NB4 (cell line): ENCODE measurements around the gene CFLAR.
A peak's percentile ranks its signal among the peaks of the same experiment; 100 is the strongest.
"Not testable (repeated sequence)": the region's sequence is repeated elsewhere in the genome, so short reads cannot be mapped to it uniquely, and the experiment has no call there.

Source experiments
- DNase-seq: peaks from one replicate; pipeline ENCODE4 v3.0.0; 2010; ENCODE audit warnings: low read depth
- H3K4me3 ChIP-seq: one replicate; pipeline ENCODE4 v1.5.1; 2011; ENCODE audit warnings: mild to moderate bottlenecking, low read depth, low read length, moderate library complexity
- CTCF ChIP-seq: IDR thresholded peaks from one replicate; pipeline ENCODE4 v1.5.1; 2012; ENCODE audit warnings: low read depth, low read length
- MYC ChIP-seq: IDR thresholded peaks from 2 replicates; pipeline ENCODE4 v1.6.1; 2011; ENCODE audit warnings: low read depth, low read length
- POLR2A ChIP-seq: IDR thresholded peaks from 2 replicates; pipeline ENCODE4 v1.6.1; 2011; ENCODE audit warnings: mild to moderate bottlenecking; ENCODE audit not compliant: insufficient read length; ENCODE audit errors: extremely low read depth
- TF ChIP-seq, protein P1 (sequence below): IDR thresholded peaks from 2 replicates; pipeline ENCODE4 v1.6.1; 2011; ENCODE audit warnings: low read depth, low read length

Gene CFLAR

DNA sequence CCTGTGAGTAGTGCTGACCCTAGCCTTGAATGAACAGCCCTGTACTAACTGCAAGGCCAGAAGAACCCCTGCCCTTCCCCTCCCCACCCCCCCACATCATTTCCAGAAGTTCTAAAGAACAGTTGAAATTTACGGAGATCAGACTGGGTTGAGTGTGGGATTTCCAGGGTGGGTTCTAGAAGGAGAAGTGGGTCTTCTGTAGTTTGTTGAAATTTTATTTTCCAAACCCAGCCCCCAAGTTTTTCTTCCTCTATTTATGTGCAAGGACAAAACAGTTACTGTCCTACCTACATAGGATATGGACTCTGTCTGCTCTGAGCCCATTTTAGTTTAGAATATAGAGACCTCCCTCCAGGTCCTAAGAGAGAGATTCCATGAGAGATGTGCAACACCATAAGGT is 40.7 kb downstream of the CFLAR start:
- H3K4me3 ChIP-seq, result no peak overlapping the region
- TF ChIP-seq POLR2A, result no peak
- TF ChIP-seq, protein P1, sequence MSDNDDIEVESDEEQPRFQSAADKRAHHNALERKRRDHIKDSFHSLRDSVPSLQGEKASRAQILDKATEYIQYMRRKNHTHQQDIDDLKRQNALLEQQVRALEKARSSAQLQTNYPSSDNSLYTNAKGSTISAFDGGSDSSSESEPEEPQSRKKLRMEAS, result no peak
- no peak for TF ChIP-seq CTCF
- no peak for TF ChIP-seq MYC
- DNase-seq, result no peak

DNA sequence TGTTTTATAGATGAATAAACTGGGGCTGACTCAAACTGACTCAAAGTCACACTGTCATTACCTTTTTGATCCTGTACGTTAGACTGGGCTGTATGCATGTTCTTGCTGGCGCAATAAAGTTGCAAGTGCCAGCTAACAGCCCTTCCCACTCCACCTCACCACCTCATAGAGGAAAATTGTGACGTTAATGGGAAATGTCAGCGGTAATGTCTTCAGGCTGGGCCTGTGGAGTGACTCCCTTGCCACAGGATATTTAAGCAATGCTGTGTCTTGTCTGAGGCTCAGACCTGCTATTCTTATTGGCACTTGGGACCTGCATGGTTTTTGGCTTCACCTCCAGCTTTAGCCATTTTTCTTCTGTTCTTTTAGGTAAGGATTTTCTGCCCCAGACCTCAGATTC is 41.7 kb downstream of the CFLAR start:
- DNase-seq, result peak; percentile 84
- TF ChIP-seq MYC (no peak), CTCF (no peak), POLR2A (no peak)
- TF ChIP-seq, protein P1, result no peak
- H3K4me3 ChIP-seq, result no peak overlapping the region

DNA sequence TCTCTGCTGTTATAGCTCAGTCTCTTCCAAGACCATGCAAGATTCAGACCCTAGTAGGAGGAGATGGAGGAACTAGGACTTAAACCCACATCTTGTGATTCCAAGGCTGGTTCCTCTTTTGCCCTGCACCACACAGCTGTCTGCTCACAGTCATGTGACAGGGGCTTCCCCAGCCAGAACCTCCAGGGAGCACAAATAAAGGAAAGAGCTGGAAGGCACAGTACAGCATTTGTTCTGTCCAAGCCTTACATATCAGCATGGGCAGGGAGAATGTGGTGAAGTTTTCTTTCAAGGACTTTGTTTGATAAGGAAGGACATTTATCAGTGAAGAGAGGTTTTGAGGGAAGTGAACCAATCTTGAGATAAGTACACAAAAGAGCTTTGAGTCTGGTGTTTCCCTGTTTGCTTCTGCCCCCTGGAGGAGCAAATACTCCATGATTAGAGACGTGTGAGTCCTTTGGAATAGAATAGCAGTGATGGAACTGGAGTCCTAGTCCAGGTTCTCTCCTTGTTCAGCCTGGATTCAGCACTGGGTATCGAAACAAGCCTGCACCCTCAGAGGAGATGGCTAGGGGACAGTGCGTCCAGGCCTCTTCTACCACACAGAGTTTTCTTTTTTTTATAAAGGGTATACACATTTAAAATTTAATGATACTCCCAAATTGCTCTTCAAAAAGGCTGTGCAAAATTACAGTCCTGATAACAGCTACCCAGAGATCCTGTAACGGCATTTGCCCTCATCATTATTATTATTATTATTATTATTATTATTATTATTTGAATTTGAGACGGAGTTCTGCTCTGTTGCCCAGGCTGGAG is 42.4 kb downstream of the CFLAR start:
- no peak overlapping the region for H3K4me3 ChIP-seq
- peak; percentile 95 for DNase-seq
- TF ChIP-seq, protein P1, result peak; percentile 77
- TF ChIP-seq MYC (peak; percentile 30; the same call in 1 of the 2 replicates), POLR2A (no peak), CTCF (peak; percentile 75)

DNA sequence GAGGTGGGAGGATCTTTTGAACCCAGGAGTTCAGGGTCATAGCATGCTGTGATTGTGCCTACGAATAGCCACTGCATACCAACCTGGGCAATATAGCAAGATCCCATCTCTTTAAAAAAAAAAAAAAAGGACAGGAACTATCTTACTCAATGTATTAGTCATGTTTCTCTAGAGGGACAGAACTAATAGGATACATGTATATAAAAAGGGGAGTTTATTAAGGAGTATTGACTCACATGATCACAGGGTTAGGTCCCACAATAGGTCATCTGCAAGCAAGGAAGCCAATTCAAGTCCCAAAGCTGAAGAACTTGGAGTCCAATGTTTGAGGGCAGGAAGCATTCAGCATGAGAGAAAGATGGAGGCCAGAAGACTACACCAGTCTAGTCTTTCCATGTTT is 48.2 kb downstream of the CFLAR start:
- no peak for TF ChIP-seq POLR2A
- TF ChIP-seq, protein P1, result no peak
- TF ChIP-seq MYC, result no peak
- no peak for TF ChIP-seq CTCF
- no peak for DNase-seq

GRCh38 chr2:201167546-201167945 is 51.6 kb downstream of the CFLAR start:
- no peak for DNase-seq
- H3K4me3 ChIP-seq, result no peak overlapping the region
- TF ChIP-seq, protein P1, result no peak
- no peak for TF ChIP-seq CTCF
- TF ChIP-seq POLR2A, result no peak
- TF ChIP-seq MYC, result no peak

More for the DNA sequence above, 48.2 kb downstream of the CFLAR start:
- no peak overlapping the region for H3K4me3 ChIP-seq

- not testable (repeated sequence) for H3K4me3 ChIP-seq
- peak; percentile 28 for DNase-seq
Measured at GRCh38 chr2:201168496-201168895, 52.5 kb downstream of the CFLAR start.
